GM18517 (cell line): ENCODE measurements around the gene MAN1C1.

Experiments
- ATAC-seq: cut with Tn5 transposase; IDR thresholded peaks from one replicate; pipeline ENCODE4 v1.9.1; 2021; ENCODE audit warnings: mild to moderate bottlenecking, moderate library complexity; ENCODE audit not compliant: unreplicated experiment

MAN1C1 gene

DNA sequence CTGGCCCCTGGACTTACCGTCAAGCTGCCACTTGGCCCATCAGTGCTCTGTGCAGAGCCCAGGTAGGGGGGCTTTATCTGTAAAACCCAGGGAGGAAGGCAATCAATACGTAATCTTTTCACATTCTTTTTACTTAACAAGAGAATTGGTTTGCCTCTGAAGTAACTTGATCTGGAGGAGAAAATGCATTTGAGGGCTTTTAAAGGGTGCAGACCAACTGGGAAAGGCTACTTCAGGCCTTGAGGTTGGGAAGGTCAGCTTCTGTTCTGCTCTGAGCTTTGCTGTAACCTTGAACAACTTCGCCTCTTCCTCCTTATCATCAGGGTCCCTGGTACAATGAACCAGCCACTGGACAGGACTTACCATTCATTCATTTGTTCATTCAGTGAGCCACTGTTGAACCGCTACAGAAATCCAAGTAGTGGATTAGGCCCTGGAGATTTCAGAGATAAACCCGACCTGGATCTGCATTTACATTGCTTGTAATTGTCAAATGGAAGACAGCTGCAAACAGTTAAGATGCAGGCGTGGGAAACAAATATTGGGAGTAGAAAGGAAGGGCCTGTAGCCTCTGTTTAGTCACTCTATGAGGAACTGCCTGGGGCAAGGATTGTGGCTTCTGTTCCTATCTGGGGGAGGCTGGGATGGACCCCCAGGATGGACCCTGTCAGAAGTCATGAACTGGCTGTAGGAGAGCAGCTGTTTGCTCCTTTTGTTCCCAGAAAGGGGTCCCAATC, 90.9 kb downstream of the MAN1C1 start:
- no peak for ATAC-seq

GRCh38 chr1:25710583-25711347, 94.2 kb downstream of the MAN1C1 start:
- no peak for ATAC-seq

DNA sequence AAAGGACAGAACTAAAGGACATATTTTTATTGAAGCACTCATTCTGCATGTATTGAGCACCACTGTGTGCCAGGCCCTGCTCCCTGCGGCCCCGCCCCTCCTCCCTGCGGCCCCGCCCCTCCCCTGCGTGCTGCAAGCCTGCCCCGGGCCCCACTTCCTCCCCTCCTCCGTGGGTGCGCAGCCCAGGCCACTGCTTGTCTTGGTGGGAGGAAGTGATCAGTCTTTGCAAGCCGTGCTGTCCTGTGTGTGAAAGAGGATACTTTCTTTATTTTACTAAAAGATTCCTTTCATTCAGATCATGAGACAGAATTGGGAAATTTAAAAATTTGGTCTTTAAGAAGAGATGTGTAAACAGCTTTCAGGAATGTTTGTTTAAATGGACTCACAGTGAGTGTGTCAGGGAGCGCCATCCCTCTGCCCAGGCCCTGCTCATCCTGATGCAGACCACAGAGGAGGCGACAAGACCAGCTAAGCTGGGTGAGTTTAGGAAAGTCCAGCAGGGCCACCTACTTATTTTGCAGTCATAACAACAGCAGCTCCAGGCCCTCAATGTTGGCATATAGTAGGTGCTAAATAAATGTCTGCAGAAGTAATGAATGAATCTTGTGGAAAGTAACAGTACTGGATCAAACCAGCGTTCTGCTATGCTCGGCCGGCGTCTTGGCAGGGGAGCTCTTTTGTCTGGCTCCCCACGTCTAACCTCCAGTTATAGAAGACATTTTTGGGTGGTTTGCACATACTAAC, 95.1 kb downstream of the MAN1C1 start:
- ATAC-seq, result no peak

DNA sequence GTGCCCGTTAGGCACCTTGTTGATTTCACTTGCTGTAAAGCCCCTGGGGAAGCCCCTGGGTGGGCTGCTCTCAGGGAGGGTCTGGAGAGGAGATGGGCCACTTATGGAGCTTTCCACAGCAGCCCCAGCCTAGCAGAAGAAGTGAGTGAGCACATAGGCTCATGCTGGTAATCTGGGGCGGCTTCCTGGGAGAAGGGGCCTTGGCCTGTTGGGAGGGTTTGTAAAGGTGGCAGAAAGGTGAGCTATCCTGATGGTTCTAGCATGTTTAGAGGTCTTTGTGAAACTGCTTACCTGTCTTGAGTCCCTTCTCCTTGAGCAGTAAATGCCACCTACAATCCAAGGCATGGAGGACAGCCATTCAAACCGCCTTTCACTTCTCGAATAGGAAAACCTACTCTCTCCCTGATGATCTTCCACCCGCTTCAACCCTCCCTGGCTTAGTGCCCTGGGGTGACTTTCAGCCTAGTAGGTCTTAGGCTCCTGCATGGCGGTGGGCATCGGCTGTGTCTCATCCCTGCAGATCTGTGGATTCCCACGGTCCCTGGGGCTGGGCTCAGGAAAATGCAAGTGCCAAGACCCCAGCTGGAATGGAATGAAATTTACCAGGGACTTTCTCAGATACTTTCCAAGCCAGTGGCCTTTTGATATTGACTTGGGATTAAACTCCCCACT, 95.8 kb downstream of the MAN1C1 start:
- ATAC-seq, result no peak

GRCh38 chr1:25713961-25714360, 97.4 kb downstream of the MAN1C1 start:
- no peak for ATAC-seq

- ATAC-seq, result no peak
Observed at GRCh38 chr1:25714372-25714931, 97.9 kb downstream of the MAN1C1 start.

- no peak for ATAC-seq
Observed at GRCh38 chr1:25715888-25716287, 99.3 kb downstream of the MAN1C1 start.

- no peak for ATAC-seq
Observed at GRCh38 chr1:25716320-25716719, 99.7 kb downstream of the MAN1C1 start.

DNA sequence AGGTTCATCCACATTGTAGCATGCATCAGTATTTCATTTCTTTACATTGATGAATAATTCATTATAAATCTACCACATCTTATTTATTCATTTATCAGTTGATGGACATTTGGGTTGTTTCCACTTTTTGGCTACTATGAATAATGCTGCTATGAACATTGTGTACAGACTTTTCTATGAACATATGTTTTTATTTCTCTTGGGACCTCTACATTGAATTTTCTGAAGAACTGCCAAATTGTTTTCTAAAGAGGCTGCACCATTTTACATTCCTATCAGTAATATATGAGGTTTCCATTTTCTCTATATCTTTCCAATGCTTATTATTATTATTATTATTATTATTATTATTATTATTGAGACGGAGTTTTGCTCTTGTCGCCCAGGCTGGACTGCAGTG, 102.1 kb downstream of the MAN1C1 start:
- no peak for ATAC-seq

- ATAC-seq, result no peak
Observed at GRCh38 chr1:25720624-25721023, 104.0 kb downstream of the MAN1C1 start.

DNA sequence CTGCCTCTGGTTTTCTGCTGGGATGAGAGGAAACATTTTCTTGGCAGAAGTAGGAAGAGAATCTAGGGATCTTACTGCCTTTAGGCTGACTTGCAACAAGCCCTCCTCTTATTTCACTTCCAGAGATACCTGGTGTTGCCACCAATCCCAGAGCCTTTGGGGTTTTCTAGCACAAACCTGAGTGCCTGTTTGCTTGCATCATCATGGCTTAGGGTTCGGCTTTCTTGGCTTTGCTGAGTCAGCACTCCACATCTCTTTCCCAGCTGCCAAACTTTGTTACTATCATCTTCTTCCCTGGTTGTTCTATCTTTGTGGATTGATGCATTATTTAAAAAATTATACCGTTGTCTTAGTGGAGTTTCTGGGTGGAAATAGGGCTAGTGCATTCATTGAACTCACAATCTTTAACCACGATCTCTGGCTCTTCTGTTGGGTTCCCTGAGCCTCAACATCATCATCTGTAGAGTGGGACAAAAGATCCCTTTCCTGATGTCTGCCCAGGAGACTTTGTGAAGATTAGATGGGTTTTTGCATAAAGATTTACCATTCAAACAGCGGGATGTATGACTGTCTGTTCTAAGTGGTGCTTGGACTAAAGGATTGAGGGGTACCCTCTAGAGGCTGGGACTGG, 106.8 kb downstream of the MAN1C1 start:
- no peak for ATAC-seq

- ATAC-seq, result no peak
Observed at GRCh38 chr1:25724201-25724600, 107.6 kb downstream of the MAN1C1 start.

DNA sequence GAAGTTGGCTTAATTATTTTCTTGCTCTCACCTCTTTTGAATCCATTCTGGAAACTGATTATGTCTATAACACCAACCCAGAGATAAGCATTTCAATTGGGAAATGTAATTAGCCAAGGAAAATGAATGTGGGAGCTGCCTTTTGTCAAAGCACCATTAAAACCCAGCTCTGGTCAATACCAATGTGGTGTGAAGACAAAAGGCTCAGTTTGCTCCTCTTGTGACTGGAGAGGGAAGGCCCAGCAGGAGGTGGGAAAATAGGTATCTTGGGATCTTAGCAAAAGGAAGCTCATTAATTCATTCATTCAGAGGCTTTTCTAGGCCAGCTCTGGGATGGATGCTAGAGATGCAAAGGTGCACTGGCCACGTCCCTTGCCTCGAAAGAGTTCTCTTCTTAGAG, 108.4 kb downstream of the MAN1C1 start:
- ATAC-seq, result no peak

DNA sequence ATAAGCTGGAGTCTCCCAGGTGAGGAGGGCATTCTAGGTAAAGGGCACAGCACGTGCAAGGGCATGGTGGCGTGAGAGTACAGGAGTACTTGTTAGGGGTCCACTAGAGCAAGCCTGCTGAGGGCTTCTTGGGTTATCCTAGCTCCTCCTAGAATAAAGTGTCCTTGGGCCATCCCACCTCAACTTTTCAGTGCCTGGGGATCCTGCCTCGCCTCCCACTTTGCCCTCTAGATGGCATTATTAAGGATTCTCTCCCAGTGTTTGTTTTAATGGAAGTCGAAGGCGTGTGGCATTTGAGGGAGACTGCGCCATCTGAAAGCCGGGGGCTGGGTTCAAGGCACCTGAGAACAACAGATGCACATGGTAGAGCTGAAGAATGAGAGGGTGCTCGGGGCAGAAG, 108.9 kb downstream of the MAN1C1 start:
- ATAC-seq, result no peak

GRCh38 chr1:25727088-25727487, 110.5 kb downstream of the MAN1C1 start:
- no peak for ATAC-seq

- no peak for ATAC-seq
Observed at GRCh38 chr1:25727635-25728286, 111.2 kb downstream of the MAN1C1 start.

GRCh38 chr1:25728301-25728935, 111.8 kb downstream of the MAN1C1 start:
- no peak for ATAC-seq

DNA sequence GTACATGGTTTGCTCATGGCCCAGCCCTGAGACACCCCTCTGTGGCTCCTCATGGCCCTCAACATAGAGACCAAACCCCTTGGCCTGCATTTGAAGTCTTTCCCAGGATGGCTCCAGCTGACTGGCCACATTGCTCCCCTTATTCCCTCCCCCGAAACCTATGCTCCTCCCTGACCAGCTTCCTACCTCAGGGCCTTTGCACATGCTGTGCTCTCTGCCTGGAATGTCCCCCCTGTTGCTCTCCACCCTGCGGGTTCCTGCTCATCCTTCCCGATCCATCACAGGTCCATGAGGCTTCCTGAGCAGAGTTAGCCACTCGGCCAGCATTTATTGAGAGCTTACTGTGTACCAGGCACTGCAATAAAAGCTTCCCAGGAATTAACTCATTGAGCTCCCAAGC, 112.5 kb downstream of the MAN1C1 start:
- no peak for ATAC-seq
